ENCODE data around the gene FBXO17.

DNA sequence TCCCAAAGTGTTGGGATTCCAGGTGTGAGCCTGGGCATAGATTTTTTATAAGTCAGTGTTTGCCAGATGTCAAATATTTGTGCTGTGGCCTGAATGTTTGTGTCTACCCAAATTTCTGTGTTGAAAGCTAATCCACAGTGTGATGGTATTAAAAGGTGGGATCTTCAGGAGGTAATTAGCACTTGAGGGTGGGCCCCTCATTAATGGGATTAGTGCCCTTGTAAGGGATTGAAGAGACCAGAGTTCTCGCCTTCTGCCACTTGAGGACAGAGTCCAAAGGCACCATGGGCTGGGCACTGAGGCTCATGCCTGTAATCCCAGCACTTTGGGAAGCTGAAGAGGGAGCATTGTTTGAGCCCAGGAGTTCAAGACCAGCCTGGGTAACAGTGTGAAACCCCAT lies 9.7 kb upstream of the FBXO17 start:
- TF ChIP-seq, protein P1, sequence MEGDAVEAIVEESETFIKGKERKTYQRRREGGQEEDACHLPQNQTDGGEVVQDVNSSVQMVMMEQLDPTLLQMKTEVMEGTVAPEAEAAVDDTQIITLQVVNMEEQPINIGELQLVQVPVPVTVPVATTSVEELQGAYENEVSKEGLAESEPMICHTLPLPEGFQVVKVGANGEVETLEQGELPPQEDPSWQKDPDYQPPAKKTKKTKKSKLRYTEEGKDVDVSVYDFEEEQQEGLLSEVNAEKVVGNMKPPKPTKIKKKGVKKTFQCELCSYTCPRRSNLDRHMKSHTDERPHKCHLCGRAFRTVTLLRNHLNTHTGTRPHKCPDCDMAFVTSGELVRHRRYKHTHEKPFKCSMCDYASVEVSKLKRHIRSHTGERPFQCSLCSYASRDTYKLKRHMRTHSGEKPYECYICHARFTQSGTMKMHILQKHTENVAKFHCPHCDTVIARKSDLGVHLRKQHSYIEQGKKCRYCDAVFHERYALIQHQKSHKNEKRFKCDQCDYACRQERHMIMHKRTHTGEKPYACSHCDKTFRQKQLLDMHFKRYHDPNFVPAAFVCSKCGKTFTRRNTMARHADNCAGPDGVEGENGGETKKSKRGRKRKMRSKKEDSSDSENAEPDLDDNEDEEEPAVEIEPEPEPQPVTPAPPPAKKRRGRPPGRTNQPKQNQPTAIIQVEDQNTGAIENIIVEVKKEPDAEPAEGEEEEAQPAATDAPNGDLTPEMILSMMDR (IDR thresholded peaks at IDR 0.05; ENCODE audit: borderline replicate concordance, extremely low read depth, low read length, poor library complexity, severe bottlenecking), result no peak
- no peak for TF ChIP-seq EZH2 (IDR thresholded peaks at IDR 0.05; ENCODE audit: borderline replicate concordance, low read depth, low read length, severe bottlenecking)

Data from DND-41 (cell line).